Measurements from ENCODE around the gene HOXA5. TPM values are rescaled to one million over a fixed set of nuclear protein-coding genes. Genes with fewer than 3 reads are reported as not detected.

The HOXA5 gene
- total RNA-seq, 1 donor = 5.8 TPM

DNA sequence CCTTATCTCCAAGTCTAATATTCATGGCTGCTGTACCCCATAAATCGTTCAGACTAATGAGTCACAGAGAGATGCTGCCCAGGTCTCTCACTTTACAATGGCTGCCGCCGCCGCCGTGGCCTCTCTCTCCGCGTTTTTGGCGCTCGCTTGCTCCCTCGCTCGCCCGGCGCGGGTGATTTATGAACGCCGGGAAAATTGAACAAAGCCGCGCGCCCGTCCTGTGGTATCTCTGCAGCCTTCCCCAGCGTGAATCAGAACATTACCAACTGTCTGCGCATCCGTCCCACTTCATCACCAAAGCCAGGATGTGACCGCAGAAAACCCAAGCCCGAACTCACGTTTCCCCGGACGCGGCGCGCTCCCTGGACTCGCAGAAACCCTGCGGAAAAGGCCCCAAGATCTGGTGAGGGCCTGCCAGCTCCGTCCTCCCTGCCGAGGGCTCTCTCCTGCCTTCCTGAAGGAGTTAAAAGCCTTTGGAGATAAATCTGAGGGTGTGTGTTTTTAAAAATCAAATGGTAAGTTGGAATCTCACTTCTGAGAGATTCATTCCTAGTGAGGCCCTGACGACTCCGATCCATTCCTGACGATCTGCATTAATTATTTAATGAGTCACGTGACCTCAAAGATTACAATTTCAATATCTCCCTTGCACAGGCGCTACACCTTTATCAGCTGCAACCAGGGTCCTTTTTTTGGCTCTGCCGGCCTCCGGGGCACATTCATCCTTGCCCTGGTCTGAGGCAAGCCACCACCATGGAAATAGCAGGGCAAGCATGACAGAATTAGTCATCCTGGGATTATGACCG lies 19.2 kb downstream of the HOXA5 start:
- Histone ChIP-seq H3K36me3 (ENCODE audit: insufficient read depth, low read length) (peaks cover 11% of the 10 kb centered on the region), H2AFZ (ENCODE audit: low read length) (no peak overlapping the region), H3K4me3 (ENCODE audit: insufficient read depth, low read length) (no peak overlapping the region), H4K20me1 (ENCODE audit: insufficient read depth, low read length) (peaks cover 6% of the 10 kb centered on the region), H3K27me3 (ENCODE audit: insufficient read depth, low read length) (no peaks in the 10 kb centered on the region), H3K4me2 (ENCODE audit: insufficient read depth, low read length) (no peak overlapping the region), H3K4me1 (ENCODE audit: insufficient read depth, low read length) (no peaks in the 10 kb centered on the region), H3K79me2 (ENCODE audit: insufficient read depth, low read length) (peaks cover 5% of the 10 kb centered on the region), H3K9me3 (ENCODE audit: low read depth, low read length) (no peaks in the 10 kb centered on the region), H3K27ac (ENCODE audit: low read depth, low read length) (no peak overlapping the region)
- no peak for TF ChIP-seq CTCF (IDR thresholded peaks at IDR 0.05; ENCODE audit: extremely low read depth, low read depth, low read length)
- DNase-seq (ENCODE audit: insufficient read length, low spot score, missing footprints) = peak; percentile 57

GRCh38 chr7:27123477-27124053 lies 19.9 kb downstream of the HOXA5 start:
- H3K4me3 ChIP-seq (ENCODE audit: insufficient read depth, low read length) = no peak overlapping the region
- no peaks in the 10 kb centered on the region for H3K79me2 ChIP-seq (ENCODE audit: insufficient read depth, low read length)
- no peaks in the 10 kb centered on the region for H3K27me3 ChIP-seq (ENCODE audit: insufficient read depth, low read length)
- no peaks in the 10 kb centered on the region for H3K9me3 ChIP-seq (ENCODE audit: low read depth, low read length)
- no peak overlapping the region for H3K4me2 ChIP-seq (ENCODE audit: insufficient read depth, low read length)
- H4K20me1 ChIP-seq (ENCODE audit: insufficient read depth, low read length) = peaks cover 6% of the 10 kb centered on the region
- peak; percentile 75 for DNase-seq (ENCODE audit: insufficient read length, low spot score, missing footprints)
- peaks cover 13% of the 10 kb centered on the region for H3K36me3 ChIP-seq (ENCODE audit: insufficient read depth, low read length)
- no peaks in the 10 kb centered on the region for H3K4me1 ChIP-seq (ENCODE audit: insufficient read depth, low read length)
- no peak overlapping the region for H2AFZ ChIP-seq (ENCODE audit: low read length)
- H3K27ac ChIP-seq (ENCODE audit: low read depth, low read length) = no peak overlapping the region
- no peak for TF ChIP-seq CTCF (IDR thresholded peaks at IDR 0.05; ENCODE audit: extremely low read depth, low read depth, low read length)

DNA sequence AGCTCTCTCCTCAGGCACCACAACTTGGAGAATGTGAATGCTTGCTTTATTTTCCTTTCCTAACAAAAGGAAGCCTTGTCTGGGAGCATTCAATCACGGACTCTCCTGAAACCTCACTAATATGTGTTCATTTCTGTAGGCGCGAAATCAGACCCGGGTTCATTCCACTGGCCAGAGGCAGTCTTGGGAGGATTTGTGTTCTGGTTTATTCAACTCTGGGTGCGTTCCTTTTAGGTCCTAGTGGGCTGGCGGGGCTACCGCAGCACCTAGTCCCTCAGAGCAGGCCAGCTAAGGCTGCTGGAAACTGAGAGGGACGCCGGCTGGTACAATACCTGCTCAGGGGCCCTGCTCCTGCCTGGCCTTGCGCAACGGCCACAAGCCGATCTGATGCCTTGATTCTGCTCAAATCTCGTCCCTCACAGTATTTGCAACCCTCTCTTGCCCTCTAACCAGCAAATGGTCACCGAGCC lies 20.4 kb downstream of the HOXA5 start:
- TF ChIP-seq CTCF (IDR thresholded peaks at IDR 0.05; ENCODE audit: extremely low read depth, low read depth, low read length) = no peak
- no peaks in the 10 kb centered on the region for H3K4me1 ChIP-seq (ENCODE audit: insufficient read depth, low read length)
- H3K9me3 ChIP-seq (ENCODE audit: low read depth, low read length) = no peaks in the 10 kb centered on the region
- H3K4me3 ChIP-seq (ENCODE audit: insufficient read depth, low read length) = no peak overlapping the region
- H4K20me1 ChIP-seq (ENCODE audit: insufficient read depth, low read length) = peaks cover 6% of the 10 kb centered on the region
- no peak overlapping the region for H3K27ac ChIP-seq (ENCODE audit: low read depth, low read length)
- peaks cover 13% of the 10 kb centered on the region for H3K36me3 ChIP-seq (ENCODE audit: insufficient read depth, low read length)
- no peak overlapping the region for H3K4me2 ChIP-seq (ENCODE audit: insufficient read depth, low read length)
- no peaks in the 10 kb centered on the region for H3K27me3 ChIP-seq (ENCODE audit: insufficient read depth, low read length)
- peak; percentile 34 for DNase-seq (ENCODE audit: insufficient read length, low spot score, missing footprints)
- H2AFZ ChIP-seq (ENCODE audit: low read length) = no peak overlapping the region
- H3K79me2 ChIP-seq (ENCODE audit: insufficient read depth, low read length) = no peaks in the 10 kb centered on the region

Measured in osteoblast (primary cell).